Stimulated activated CD8-positive, alpha-beta memory T cell treated with anti-CD3 and anti-CD28 coated beads, Interleukin-12 subunit alpha, Interleukin-12 subunit beta, amount 100 ng/mL, for 1 hour (primary cell): ENCODE results near the gene GAL3ST1.
"Not testable (repeated sequence)": the region's sequence is repeated elsewhere in the genome, so short reads cannot be mapped to it uniquely, and the experiment has no call there.

Source experiments
- DNase-seq: peaks from one replicate; pipeline ENCODE4 v3.0.0-alpha.2; 2020; ENCODE audit warnings: low read depth

The GAL3ST1 gene

DNA sequence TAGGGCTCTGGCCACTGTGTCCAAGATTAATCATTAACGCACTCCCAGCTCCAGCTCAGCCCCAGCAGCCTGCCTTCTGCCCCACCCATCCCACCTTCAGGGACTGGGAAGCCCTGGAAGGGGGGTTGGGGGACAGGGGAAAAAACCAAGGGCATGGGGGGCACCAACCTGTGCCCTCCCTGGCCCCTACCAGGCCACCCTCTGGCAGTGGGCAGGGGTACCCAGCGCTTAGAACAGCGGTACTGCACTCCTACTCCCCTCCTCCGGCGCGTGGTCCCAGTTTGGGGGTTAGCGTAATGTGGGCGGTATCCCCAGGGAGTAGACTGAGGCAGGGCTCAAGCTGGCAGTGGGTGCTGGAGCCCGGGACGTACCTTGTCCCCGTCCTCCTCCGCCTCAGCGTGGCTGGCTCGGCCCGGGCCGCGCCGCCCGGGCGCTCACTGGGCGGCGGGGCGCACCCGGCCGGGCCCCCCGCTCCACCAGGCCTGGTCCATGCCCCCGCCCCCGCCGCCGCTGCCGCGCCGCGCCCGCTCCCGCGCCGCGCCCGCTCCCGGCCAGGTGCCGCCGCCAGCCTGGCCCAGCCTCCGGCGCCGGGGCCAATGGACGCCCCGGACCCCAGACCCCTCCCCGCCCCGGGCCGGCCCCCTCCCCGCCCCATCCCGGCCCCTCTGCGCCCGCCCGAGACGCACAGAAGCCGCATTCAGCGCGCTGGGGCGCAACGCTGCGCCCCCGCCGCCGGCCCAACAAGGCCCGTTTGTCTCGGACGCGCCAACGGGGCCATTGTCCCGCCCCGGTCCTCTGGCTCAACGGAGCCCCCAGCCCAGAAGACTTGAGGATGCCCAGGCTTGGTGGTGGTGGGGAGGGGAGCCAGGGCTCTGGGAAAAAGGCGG lies at the start of gene GAL3ST1:
TSS of gene GAL3ST1 (minus strand) at position 571 of the 887 bp plus-strand sequence. CDS start 17,273 bp downstream, outside the sequence.
- DNase-seq: no peak

GRCh38 chr22:30619909-30620308 lies 45.4 kb upstream of the GAL3ST1 start:
- DNase-seq: not testable (repeated sequence)

GRCh38 chr22:30617819-30618218 lies 43.4 kb upstream of the GAL3ST1 start:
- no peak for DNase-seq

- no peak for DNase-seq
Measured at GRCh38 chr22:30615543-30615954, 41.1 kb upstream of the GAL3ST1 start.

DNA sequence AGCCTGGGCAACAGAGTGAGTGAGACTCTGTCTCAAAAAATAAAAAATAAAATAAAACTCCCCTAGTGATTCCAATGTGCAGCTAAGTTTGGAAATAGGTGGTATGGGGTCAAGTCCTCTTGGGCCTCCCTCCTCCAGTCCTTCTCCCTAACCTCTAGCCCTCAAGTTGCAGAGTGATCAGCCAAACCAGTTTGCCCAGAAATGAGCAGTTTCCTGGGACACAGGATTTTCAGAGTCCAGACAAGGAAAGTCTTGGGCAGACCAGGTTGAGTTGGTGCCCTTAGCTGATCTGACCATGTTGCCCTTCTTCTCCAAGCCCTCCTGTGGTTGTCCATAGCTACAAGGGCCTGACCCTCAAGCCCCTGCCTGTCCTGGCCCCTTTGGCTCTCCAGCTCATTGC lies 40.4 kb upstream of the GAL3ST1 start:
- DNase-seq: no peak

GRCh38 chr22:30614268-30614667 lies 39.8 kb upstream of the GAL3ST1 start:
- DNase-seq: no peak

DNA sequence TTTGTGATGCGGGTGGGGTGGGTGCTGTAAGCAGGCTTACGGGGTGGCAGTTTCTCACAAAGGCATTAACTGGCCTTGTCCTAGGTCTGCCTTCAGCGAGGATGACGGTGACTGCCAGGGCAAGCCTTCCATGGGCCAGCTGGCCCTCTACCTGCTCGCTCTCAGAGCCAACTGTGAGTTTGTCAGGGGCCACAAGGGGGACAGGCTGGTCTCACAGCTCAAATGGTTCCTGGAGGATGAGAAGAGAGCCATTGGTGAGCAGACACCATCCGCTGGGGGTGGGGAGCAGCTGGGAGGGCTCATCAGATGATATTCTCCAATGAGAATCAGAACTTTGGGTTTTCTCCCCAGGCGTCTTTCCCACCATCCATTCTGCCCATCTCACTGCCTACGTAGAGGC lies 38.3 kb upstream of the GAL3ST1 start:
- no peak for DNase-seq

GRCh38 chr22:30611197-30611596 lies 36.7 kb upstream of the GAL3ST1 start:
- DNase-seq: no peak

DNA sequence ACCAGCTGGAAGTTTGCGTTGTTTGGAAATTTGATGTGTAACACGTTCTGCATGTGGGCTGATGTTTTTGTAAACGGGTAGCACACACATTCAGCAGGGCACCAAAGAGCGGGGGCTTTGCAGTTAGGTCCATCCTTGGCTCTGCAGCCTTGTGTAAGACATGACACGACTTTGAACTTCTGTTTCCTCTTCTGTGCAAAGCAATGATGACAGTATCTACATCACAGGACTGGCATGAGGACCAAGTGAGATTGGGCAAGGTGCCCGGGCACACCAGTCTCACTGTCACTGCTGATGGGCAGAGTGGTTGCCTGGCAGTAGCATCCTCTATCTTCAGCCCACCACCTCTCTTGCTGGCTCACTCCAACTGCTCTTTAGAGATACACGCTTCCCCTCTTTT lies 35.8 kb upstream of the GAL3ST1 start:
- DNase-seq: no peak

GRCh38 chr22:30609260-30610185 lies 35.1 kb upstream of the GAL3ST1 start:
- no peak for DNase-seq

- DNase-seq: no peak
Measured at GRCh38 chr22:30607939-30608338, 33.5 kb upstream of the GAL3ST1 start.

DNA sequence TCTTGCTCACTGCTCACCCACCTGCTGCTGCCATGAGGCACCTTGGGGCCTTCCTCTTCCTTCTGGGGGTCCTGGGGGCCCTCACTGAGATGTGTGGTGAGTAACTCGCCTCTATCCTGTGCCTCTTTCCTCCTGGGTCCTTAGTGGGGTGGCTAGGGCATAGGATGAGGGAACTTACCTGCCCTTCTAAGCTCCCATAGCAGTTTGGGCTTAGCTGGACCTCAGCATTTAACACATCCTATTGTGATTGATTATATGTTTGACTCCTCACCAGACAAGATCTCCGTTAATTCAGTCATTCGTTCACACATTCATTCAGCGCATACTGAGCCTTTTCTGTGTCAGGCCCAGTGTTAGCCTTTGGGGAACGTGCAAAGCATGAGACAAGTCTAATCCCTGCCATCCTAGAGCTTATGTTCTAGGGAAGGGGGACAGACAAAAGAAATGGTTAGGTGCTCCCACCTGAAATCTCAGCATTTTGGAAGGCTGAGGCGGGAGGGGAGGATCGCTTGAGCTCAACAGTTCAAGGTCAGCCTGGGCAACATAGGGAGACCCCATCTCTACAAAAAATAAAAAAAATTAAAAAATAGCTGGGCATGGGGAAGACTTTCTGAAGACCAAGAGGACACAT lies 33.0 kb upstream of the GAL3ST1 start:
- no peak for DNase-seq

DNA sequence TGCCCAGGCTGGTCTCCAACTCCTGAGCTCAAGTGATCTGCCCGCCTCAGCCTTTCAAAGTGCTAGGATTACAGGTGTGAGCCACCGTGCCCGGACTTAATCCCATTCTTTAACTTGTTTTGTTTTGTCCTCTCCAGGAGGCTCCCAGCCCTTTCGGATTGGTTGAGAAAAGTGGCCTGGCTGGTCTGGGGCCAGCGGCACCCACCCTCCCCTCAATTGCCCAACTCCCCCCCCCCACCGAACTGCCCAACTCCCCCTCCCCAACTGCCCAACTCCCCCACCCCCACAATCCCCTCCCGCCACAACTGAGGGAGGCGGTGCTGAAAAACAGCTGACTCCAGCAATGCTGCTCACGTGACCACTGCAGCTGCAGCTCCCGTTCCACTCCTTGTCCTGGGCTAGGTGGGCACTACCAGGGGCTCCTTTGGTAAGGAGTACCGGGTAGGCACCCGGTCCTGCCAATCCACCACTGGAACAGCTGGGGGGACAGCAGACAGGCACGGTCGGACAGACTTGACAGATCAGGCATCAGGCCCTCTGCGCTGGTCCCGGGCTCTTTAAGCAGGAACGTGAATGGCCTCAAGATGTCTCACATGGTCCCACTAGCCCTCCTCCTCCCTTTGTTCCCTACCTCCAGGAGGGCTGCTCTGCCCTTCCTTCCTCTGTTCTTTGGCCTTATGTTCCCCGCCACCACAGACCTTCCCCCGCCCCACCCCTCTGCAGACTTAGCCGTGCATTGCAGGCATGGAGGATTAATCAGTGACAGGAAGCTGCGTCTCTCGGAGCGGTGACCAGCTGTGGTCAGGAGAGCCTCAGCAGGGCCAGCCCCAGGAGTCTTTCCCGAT lies 32.2 kb upstream of the GAL3ST1 start, which contains the start of gene TCN2:
TSS of gene TCN2 (plus strand) at position 720 of the 845 bp plus-strand sequence. CDS start 158 bp downstream, outside the sequence.
- DNase-seq: no peak

DNA sequence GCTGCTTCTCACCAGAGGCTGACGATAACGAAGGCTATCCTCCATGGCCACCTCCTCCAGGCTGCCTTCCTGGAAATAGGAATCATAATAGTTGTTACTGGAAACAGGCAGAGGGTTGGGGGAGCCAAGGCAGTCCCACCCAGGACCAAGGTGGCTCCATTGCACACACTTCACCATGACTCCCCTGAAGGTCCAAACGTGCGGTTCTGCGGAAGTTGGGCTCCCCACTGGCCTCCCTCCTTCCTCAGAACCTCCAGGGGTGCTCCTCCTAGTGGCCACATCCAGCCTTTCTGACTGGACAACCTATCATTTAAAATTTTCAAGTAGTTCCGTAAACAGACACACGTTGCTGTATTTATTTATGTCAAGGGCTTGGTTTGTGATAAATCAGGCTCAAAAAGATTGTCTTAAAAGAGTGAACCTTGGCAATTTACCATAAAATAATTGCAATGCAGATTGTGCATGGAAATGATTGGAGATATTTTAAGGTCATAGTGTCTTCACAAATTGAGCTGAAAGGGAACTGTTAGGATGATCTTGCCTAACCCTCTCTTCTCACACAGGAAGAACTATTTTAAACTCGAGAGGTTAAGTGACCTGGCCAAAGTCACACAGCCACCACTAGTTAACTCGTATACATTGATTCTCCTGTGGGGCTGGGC lies 31.1 kb upstream of the GAL3ST1 start:
- DNase-seq: no peak

DNA sequence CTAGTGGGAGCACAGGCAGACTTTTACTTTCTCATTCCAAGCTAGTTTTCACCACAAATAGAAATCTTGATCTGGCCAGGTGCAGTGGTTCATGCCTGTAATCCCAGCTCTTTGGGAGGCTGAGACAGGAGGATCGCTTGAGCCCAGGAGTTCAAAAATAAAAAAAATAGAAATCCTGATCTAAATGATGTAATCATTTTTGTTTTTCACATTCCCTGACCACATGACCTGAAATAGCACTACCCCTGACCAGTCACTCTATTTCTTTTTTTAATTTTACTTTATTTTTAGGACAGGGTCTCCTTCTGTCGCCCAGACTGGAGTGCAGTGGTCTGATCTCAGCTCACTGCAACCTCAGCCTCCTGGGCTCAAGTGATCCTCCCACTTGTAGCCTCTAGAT lies 30.3 kb upstream of the GAL3ST1 start:
- DNase-seq: no peak

GRCh38 chr22:30603801-30604200 lies 29.3 kb upstream of the GAL3ST1 start:
- DNase-seq: no peak

GRCh38 chr22:30602049-30602448 lies 27.6 kb upstream of the GAL3ST1 start:
- DNase-seq: no peak

DNA sequence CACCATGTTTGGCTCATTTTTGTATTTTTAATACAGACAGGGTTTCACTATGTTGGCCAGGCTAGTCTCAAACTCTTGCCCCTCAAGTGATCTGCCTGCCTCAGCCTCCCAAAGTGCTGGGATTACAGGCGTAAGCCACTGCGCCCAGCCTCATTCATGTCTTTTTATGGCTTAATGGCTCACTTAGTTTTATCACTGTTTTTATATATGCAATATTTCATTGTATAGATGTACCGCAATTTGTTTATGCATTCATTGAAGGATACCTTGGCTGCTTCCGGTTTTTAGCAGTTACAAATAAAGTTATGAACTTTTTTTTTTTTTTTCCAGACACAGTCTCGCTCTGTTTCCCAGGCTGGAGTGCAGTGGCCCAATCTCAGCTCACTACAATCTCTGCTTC lies 27.0 kb upstream of the GAL3ST1 start:
- DNase-seq: no peak

DNA sequence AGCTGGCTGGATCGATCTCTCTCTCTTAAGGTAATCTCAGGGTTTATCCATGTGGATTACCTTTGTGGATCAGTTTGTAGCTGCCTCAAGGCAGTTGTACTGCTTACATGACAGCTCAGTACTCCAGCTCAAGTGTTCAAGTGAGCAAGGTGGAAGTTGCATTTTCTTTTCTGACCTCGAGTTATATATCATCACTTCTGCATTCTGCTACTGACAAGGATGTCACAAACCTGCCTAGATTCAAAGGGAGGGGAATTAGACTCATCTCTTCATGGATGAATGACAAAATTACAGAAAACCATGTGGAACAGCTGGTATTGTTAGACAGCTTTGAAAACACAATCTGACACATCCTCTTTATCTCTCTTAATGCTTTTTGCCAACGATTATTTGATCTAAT lies 26.5 kb upstream of the GAL3ST1 start:
- DNase-seq: no peak

DNA sequence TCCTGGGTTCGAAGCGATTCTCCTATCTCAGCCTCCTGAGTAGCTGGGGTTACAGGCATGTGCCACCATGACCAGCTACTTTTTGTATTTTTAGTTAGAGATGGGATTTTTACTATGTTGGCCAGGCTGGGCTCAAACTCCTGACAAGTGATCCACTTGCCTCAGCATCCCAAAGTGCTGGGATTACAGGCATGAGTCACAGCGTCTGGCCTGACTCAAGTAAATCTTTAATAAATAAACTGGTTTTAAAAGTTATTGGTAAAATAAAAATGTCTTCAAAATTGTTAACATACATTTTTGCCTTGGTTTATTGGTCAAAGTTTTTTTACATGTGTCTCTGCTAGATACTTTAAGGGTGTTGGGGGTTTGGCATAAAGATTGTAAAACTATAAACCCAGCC lies 24.5 kb upstream of the GAL3ST1 start:
- no peak for DNase-seq

DNA sequence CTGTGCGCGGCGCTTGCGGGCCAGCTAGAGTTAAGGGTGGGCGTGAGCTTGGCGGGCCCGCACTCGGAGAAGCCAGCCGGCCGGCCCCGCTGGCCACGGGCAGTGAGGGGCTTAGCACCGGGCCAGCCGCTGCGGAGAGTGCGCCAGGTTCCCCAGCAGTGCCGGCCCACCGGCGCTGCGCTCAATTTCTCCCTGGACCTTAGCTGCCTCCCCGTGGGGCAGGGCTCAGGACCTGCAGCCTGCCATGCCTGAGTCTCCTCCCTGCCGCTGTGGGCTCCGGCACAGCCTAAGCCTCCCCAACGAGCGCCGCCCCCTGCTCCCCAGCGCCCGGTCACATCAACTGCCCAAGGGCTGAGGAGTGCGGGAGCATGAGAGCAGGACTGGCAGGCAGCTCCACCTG lies 22.4 kb upstream of the GAL3ST1 start:
- DNase-seq: no peak
